Endodermal cell (in vitro differentiated cells): ENCODE data around the gene HID1. TPM values are rescaled to one million over a fixed set of nuclear protein-coding genes. Genes with fewer than 3 reads are reported as not detected.

Experiments
- DNase-seq: peaks from one replicate; pipeline ENCODE4 v3.0.0-alpha.2; 2017
- H3K27ac ChIP-seq: 2 replicates; pipeline ENCODE4 v1.5.1; 2013; ENCODE audit warnings: mild to moderate bottlenecking, low read depth, low read length, moderate library complexity
- H3K27me3 ChIP-seq: 2 replicates; pipeline ENCODE4 v1.6.1; 2013; ENCODE audit warnings: mild to moderate bottlenecking, low read length, moderate library complexity; ENCODE audit not compliant: insufficient read depth, control insufficient read depth, poor library complexity, severe bottlenecking
- H3K36me3 ChIP-seq: 2 replicates; pipeline ENCODE4 v1.7.0; 2013; ENCODE audit warnings: mild to moderate bottlenecking, low read length, moderate library complexity; ENCODE audit not compliant: control insufficient read depth, insufficient read depth
- H3K4me1 ChIP-seq: one replicate; pipeline ENCODE4 v1.7.0; 2013; ENCODE audit warnings: low read length; ENCODE audit not compliant: control insufficient read depth, insufficient read depth
- H3K4me3 ChIP-seq: 2 replicates; pipeline ENCODE4 v1.5.1; 2013; ENCODE audit warnings: mild to moderate bottlenecking, low read length, moderate library complexity
- H3K9ac ChIP-seq: 2 replicates; pipeline ENCODE4 v1.6.1; 2013; ENCODE audit warnings: mild to moderate bottlenecking, low read length, moderate library complexity; ENCODE audit not compliant: poor library complexity, severe bottlenecking; ENCODE audit errors: extremely low read depth
- H3K9me3 ChIP-seq: 2 replicates; pipeline ENCODE4 v1.6.1; 2013; ENCODE audit warnings: mild to moderate bottlenecking, low read length, moderate library complexity; ENCODE audit not compliant: control insufficient read depth
- H3K27ac Mint-ChIP-seq: 2 replicates; pipeline ENCODE4 v1.8.0; 2020; ENCODE audit warnings: mixed read lengths
- H3K27me3 Mint-ChIP-seq: 2 replicates; pipeline ENCODE4 v1.8.0; 2021; ENCODE audit warnings: mild to moderate bottlenecking, mixed read lengths; ENCODE audit not compliant: insufficient read depth
- H3K36me3 Mint-ChIP-seq: 2 replicates; pipeline ENCODE4 v1.8.0; 2020; ENCODE audit warnings: low read depth, mixed read lengths
- H3K4me1 Mint-ChIP-seq: 2 replicates; pipeline ENCODE4 v1.8.0; 2020; ENCODE audit warnings: mixed read lengths
- H3K4me3 Mint-ChIP-seq: 2 replicates; pipeline ENCODE4 v1.8.0; 2020; ENCODE audit warnings: mild to moderate bottlenecking, moderate library complexity, mixed read lengths
- H3K9me3 Mint-ChIP-seq: 2 replicates; pipeline ENCODE4 v1.8.0; 2020; ENCODE audit warnings: mild to moderate bottlenecking, mixed read lengths
- CTCF ChIP-seq: fragments of 200-600 bp; sonication (generic); conservative IDR thresholded peaks from 2 replicates; pipeline ENCODE4 v1.5.0; 2021; ENCODE audit warnings: antibody characterized with exemption, mild to moderate bottlenecking
- WGBS, 2 experiments: methylation state at CpG; one replicate each; pipeline versions ENCODE4 v1.1.5 to v1.1.7; 2013; ENCODE audit warnings: missing lambda C conversion rate in 2 of 2, mixed read lengths in 1 of 2; ENCODE audit not compliant: insufficient coverage in 1 of 2, insufficient read length in 1 of 2; 5-methylcytosine and 5-hydroxymethylcytosine counted together
- total RNA-seq, 2 donors: library from RNA; stranded (reverse); fragmentation: NEBNext Ultra II Directional in 1 of 2; extraction: Animal tissue kit (Norgen Biotek cat#: 25700) in 1 of 2; gene quantifications; 2 replicates in 1 of 2; 3 replicates in 1 of 2; pipeline ENCODE4 v1.2.1, GENCODE V29; 2021

Gene HID1
- total RNA-seq, 2 donors from 2014 or later = 7.6 to 11.4 TPM

DNA sequence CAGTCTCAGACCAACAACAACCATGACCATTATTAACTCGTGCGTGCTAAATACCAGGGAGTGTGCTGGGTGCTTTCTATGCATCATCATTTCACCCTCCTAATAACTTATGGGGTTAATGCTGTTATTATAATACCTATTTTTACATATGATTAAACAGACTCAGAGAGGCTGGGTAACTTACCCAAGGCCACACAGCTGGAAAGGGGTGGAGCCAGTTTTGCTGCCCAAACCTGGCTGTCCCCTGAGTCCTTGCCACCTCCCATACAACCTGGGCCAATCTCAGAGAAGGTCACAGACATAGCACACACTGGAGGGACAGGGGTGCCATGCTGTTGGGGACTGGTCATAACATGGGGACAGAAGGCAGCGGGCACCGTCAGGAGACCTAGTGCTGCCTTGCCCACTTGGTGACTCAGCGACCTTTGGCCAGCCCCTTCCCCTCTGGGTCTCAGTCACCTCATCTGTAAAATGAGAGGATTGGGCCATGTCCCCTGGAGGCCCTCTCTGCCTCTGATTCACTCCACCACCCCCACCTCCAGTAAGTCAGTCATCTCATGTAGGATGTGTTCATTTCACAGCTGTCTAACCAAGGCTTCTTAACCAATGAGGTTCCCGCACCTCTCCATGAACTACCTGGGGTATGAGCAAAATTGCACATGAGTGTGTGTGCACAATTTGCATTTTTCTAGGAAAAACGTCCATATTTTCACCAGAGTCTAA lies 67.7 kb downstream of the HID1 start:
- Mint-ChIP-seq H3K36me3 (no peaks in the 10 kb centered on the region), H3K9me3 (peaks cover 5% of the 10 kb centered on the region), H3K4me1 (peaks cover 7% of the 10 kb centered on the region), H3K27me3 (peaks cover 17% of the 10 kb centered on the region), H3K4me3 (no peak overlapping the region), H3K27ac (no peak overlapping the region)
- Histone ChIP-seq H3K36me3 (no peaks in the 10 kb centered on the region), H3K4me3 (no peak overlapping the region), H3K27ac (no peak overlapping the region), H3K4me1 (no peaks in the 10 kb centered on the region), H3K27me3 (peaks cover 11% of the 10 kb centered on the region), H3K9ac (no peak overlapping the region), H3K9me3 (no peaks in the 10 kb centered on the region)
- DNase-seq = no peak
- TF ChIP-seq CTCF = no peak
- WGBS, 2 experiments = 86 to 96% methylated on average over 4 to 7 of the region's 7 CpGs

GRCh38 chr17:74903671-74904070 lies 68.9 kb downstream of the HID1 start:
- no peak overlapping the region for H3K27ac ChIP-seq
- peaks cover 23% of the 10 kb centered on the region for H3K27me3 Mint-ChIP-seq
- no peak for DNase-seq
- H3K27me3 ChIP-seq = peaks cover 17% of the 10 kb centered on the region
- TF ChIP-seq CTCF = no peak
- H3K4me1 ChIP-seq = no peaks in the 10 kb centered on the region
- no peaks in the 10 kb centered on the region for H3K36me3 ChIP-seq
- no peaks in the 10 kb centered on the region for H3K36me3 Mint-ChIP-seq
- H3K9ac ChIP-seq = no peak overlapping the region
- no peak overlapping the region for H3K27ac Mint-ChIP-seq
- 91 to 95% methylated on average over 2 to 6 of the region's 6 CpGs for WGBS, 2 experiments
- no peaks in the 10 kb centered on the region for H3K4me1 Mint-ChIP-seq
- H3K4me3 ChIP-seq = no peak overlapping the region
- no peak overlapping the region for H3K4me3 Mint-ChIP-seq
- H3K9me3 ChIP-seq = no peaks in the 10 kb centered on the region
- peaks cover 5% of the 10 kb centered on the region for H3K9me3 Mint-ChIP-seq

DNA sequence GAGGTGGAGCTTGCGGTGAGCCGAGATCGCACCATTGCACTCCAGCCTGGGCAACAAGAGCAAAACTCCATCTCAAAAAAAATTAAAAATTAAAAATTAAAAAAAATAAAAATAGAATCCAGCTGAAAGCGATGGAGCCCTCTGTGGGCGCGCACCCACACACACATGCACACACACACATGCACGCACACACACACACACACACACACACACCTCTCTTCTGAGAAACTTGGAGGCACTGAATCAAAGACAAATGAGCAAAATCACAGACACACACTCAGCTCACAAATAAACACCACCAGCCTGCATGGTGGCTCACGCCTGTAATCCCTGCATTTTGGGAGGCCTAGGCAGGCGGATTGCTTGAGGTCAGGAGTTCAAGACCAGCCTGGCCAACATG lies 69.5 kb downstream of the HID1 start:
- Histone ChIP-seq H3K4me3 (no peak overlapping the region), H3K27me3 (peaks cover 17% of the 10 kb centered on the region), H3K27ac (no peak overlapping the region), H3K9me3 (no peaks in the 10 kb centered on the region), H3K4me1 (no peaks in the 10 kb centered on the region), H3K36me3 (no peaks in the 10 kb centered on the region), H3K9ac (no peak overlapping the region)
- 87 to 89% methylated on average over 3 to 9 of the region's 9 CpGs for WGBS, 2 experiments
- Mint-ChIP-seq H3K36me3 (no peaks in the 10 kb centered on the region), H3K27me3 (peaks cover 19% of the 10 kb centered on the region), H3K4me3 (no peak overlapping the region), H3K9me3 (peaks cover 5% of the 10 kb centered on the region), H3K4me1 (no peaks in the 10 kb centered on the region), H3K27ac (no peak overlapping the region)
- no peak for TF ChIP-seq CTCF
- no peak for DNase-seq
